HepG2 (cell line): ENCODE measurements around the gene KRT34. TPM values are rescaled to one million over a fixed set of nuclear protein-coding genes. Genes with fewer than 3 reads are reported as not detected.
A peak's percentile ranks its signal among the peaks of the same experiment; 100 is the strongest.

ENCODE experiments used
- AGO2 ChIP-seq: fragments of 200-400 bp; formaldehyde crosslinking; optimal IDR thresholded peaks from 2 replicates; pipeline ENCODE3; 2017; ENCODE audit warnings: mild to moderate bottlenecking, low read depth, low read length, moderate library complexity
- ATF3 ChIP-seq: sonication (generic); formaldehyde crosslinking; IDR thresholded peaks from 2 replicates; pipeline ENCODE4 v1.4.0; 2020; ENCODE audit warnings: missing genetic modification reagents
- CREM ChIP-seq, 2 experiments: sonication (generic) in 1 of 2; formaldehyde crosslinking in 1 of 2; IDR thresholded peaks; 2 replicates each; pipeline versions ENCODE4 v1.4.0 to v1.6.1; 2016 to 2020; ENCODE audit warnings: antibody characterized with exemption in 1 of 2, mild to moderate bottlenecking in 1 of 2, missing genetic modification reagents in 1 of 2
- FOXK2 ChIP-seq: fragments of 450-650 bp; IDR thresholded peaks from 2 replicates; pipeline ENCODE4 v1.6.1; 2016
- HNRNPL ChIP-seq: fragments of 200-400 bp; formaldehyde crosslinking; IDR thresholded peaks from 2 replicates; pipeline ENCODE4 v1.6.1; 2017; ENCODE audit warnings: mild to moderate bottlenecking, low read depth, low read length
- ISX ChIP-seq: sonication (generic); formaldehyde crosslinking; conservative IDR thresholded peaks from 2 replicates; pipeline ENCODE4 v1.5.0; 2020; ENCODE audit warnings: missing genetic modification reagents
- MAF1 ChIP-seq: sonication (generic); formaldehyde crosslinking; IDR thresholded peaks from 2 replicates; pipeline ENCODE4 v1.5.0; 2020; ENCODE audit warnings: missing genetic modification reagents, borderline replicate concordance
- SOX5 ChIP-seq: IDR thresholded peaks from 2 replicates; pipeline ENCODE4 v1.6.1; 2016; ENCODE audit warnings: borderline replicate concordance
- THAP9 ChIP-seq: sonication (generic); formaldehyde crosslinking; IDR thresholded peaks from 2 replicates; pipeline ENCODE4; 2020; ENCODE audit warnings: missing genetic modification reagents, mild to moderate bottlenecking, borderline replicate concordance
- YEATS4 ChIP-seq: sonication (generic); formaldehyde crosslinking; IDR thresholded peaks from 2 replicates; pipeline ENCODE4 v1.4.0; 2020; ENCODE audit warnings: missing genetic modification reagents, borderline replicate concordance
- ZFP36 ChIP-seq: fragments of 150-350 bp; IDR thresholded peaks from 2 replicates; pipeline ENCODE4 v1.6.1; 2018; ENCODE audit warnings: borderline replicate concordance, low read length, low read depth; ENCODE audit not compliant: partially characterized antibody
- ZIK1 ChIP-seq: sonication (generic); formaldehyde crosslinking; IDR thresholded peaks from 2 replicates; pipeline ENCODE4 v1.5.0; 2020; ENCODE audit warnings: mild to moderate bottlenecking, low read depth, missing genetic modification reagents, borderline replicate concordance
- ZNF143 ChIP-seq: sonication (generic); formaldehyde crosslinking; IDR thresholded peaks from 2 replicates; pipeline ENCODE4 v1.4.0; 2020; ENCODE audit warnings: missing genetic modification reagents
- ZNF263 ChIP-seq: sonication (generic); formaldehyde crosslinking; IDR thresholded peaks from 2 replicates; pipeline ENCODE4 v1.4.0; 2020; ENCODE audit warnings: missing genetic modification reagents
- ZNF292 ChIP-seq: sonication (generic); formaldehyde crosslinking; IDR thresholded peaks from 2 replicates; pipeline ENCODE4 v1.8.1; 2022; ENCODE audit warnings: mild to moderate bottlenecking, low read depth, missing genetic modification reagents, borderline replicate concordance
- ZNF598 ChIP-seq: sonication (generic); formaldehyde crosslinking; IDR thresholded peaks from 2 replicates; pipeline ENCODE4 v1.5.1; 2020; ENCODE audit warnings: mild to moderate bottlenecking, missing genetic modification reagents, borderline replicate concordance
- ZNF747 ChIP-seq: sonication (generic); formaldehyde crosslinking; IDR thresholded peaks from 2 replicates; pipeline ENCODE4 v1.8.1; 2023; ENCODE audit warnings: missing genetic modification reagents, mild to moderate bottlenecking, borderline replicate concordance
- ZNF768 ChIP-seq: sonication (generic); formaldehyde crosslinking; IDR thresholded peaks from 2 replicates; pipeline ENCODE4 v1.4.0; 2020; ENCODE audit warnings: missing genetic modification reagents
- ZNF775 ChIP-seq: sonication (generic); formaldehyde crosslinking; IDR thresholded peaks from 2 replicates; pipeline ENCODE4 v1.4.0; 2020; ENCODE audit warnings: missing genetic modification reagents, mild to moderate bottlenecking, moderate library complexity, borderline replicate concordance
- ZNF780A ChIP-seq: sonication (generic); formaldehyde crosslinking; IDR thresholded peaks from 2 replicates; pipeline ENCODE4 v1.8.0; 2022; ENCODE audit warnings: mild to moderate bottlenecking, missing genetic modification reagents, moderate library complexity
- polyA plus RNA-seq, 8 experiments: library from polyadenylated mRNA; depleted of rRNA in 3 of 8; stranded (reverse) in 7 of 8; unstranded in 1 of 8; fragments of >200 nt; fragmentation: Illumina TruSeq in 4 of 8; extraction: Trizol in 4 of 8; gene quantifications; 2 replicates each; pipeline versions ENCODE4 v1.2.1 to v1.2.3, GENCODE V29; 2011 to 2016; ENCODE audit warnings: low read depth in 4 of 8, missing spikeins in 1 of 8, mixed read lengths in 1 of 8; ENCODE audit not compliant: insufficient read depth in 1 of 8
- total RNA-seq, 5 experiments: library from RNA; depleted of rRNA; stranded (reverse); fragments of >200 nt; fragmentation: Illumina TruSeq; extraction: Trizol; gene quantifications; 2 replicates each; pipeline ENCODE4 v1.2.3, GENCODE V29; 2016; ENCODE audit warnings: low read depth in 1 of 5
- TF ChIP-seq, protein P1 (sequence below): sonication (generic); formaldehyde crosslinking; IDR thresholded peaks from 2 replicates; pipeline ENCODE4 v1.5.0; 2020; ENCODE audit warnings: mild to moderate bottlenecking, missing genetic modification reagents
- TF ChIP-seq, protein P2 (sequence below): sonication (generic); formaldehyde crosslinking; IDR thresholded peaks from 2 replicates; pipeline ENCODE4 v1.4.0; 2020; ENCODE audit warnings: missing genetic modification reagents
- TF ChIP-seq, protein P3 (sequence below): sonication (generic); formaldehyde crosslinking; IDR thresholded peaks from 2 replicates; pipeline ENCODE4 v1.5.0; 2020; ENCODE audit warnings: missing genetic modification reagents

The KRT34 gene
- total and polyA plus RNA-seq, 2 of the 13 experiments (the other 11 are each of a cell fraction or from before 2014, with no cell fraction given), result not detected

DNA sequence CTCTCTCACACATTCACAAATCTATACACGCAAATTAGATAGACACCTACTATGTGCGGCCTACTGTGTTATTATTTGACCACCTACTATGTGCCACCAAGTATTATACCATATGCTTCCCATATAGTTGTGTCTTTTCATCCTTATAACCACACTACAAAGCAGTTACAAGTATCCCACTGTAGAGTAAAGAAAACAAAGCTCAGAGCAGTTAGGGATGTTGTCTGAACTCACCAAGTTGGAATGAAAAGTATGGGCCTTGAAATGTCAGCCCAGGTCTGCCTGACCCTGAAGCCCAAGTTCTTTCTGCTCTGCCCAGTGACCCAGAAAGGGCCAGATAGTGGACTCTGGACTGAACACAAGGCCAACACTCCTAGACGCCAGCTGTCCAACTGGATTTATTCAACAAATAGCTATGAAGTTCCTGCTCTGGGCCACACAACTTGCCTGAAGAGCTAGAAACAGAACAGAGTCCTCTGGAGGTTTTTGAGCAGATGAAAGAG, 33.8 kb upstream of the KRT34 start (continued):
- TF ChIP-seq, protein P1, sequence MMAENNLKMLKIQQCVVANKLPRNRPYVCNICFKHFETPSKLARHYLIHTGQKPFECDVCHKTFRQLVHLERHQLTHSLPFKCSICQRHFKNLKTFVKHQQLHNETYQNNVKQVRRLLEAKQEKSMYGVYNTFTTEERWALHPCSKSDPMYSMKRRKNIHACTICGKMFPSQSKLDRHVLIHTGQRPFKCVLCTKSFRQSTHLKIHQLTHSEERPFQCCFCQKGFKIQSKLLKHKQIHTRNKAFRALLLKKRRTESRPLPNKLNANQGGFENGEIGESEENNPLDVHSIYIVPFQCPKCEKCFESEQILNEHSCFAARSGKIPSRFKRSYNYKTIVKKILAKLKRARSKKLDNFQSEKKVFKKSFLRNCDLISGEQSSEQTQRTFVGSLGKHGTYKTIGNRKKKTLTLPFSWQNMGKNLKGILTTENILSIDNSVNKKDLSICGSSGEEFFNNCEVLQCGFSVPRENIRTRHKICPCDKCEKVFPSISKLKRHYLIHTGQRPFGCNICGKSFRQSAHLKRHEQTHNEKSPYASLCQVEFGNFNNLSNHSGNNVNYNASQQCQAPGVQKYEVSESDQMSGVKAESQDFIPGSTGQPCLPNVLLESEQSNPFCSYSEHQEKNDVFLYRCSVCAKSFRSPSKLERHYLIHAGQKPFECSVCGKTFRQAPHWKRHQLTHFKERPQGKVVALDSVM (CRISPR knock-in tag), result no peak
- TF ChIP-seq SOX5 (CRISPR knock-in tag), result peak; percentile 63
- no peak for TF ChIP-seq ZNF263 (CRISPR knock-in tag)
- TF ChIP-seq, protein P2, sequence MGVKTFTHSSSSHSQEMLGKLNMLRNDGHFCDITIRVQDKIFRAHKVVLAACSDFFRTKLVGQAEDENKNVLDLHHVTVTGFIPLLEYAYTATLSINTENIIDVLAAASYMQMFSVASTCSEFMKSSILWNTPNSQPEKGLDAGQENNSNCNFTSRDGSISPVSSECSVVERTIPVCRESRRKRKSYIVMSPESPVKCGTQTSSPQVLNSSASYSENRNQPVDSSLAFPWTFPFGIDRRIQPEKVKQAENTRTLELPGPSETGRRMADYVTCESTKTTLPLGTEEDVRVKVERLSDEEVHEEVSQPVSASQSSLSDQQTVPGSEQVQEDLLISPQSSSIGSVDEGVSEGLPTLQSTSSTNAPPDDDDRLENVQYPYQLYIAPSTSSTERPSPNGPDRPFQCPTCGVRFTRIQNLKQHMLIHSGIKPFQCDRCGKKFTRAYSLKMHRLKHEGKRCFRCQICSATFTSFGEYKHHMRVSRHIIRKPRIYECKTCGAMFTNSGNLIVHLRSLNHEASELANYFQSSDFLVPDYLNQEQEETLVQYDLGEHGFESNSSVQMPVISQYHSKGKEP, result no peak
- TF ChIP-seq ZNF747 (CRISPR knock-in tag), result no peak
- TF ChIP-seq, protein P3, sequence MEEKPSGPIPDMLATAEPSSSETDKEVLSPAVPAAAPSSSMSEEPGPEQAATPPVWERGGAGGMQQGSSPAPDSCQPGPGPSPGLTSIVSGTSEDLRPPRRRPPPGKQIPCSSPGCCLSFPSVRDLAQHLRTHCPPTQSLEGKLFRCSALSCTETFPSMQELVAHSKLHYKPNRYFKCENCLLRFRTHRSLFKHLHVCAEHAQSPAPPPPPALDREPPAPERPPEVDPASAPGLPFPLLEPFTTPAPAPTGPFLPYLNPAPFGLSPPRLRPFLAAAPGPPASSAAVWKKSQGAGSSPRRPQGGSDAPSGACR, result 0 out of 2 replicates have a peak, but pooled peaks have one; percentile 80
- no peak for TF ChIP-seq ZNF775 (CRISPR knock-in tag)
- no peak for TF ChIP-seq AGO2
- no peak for TF ChIP-seq ZNF768 (CRISPR knock-in tag)
- TF ChIP-seq ZIK1 (CRISPR knock-in tag), result no peak
- TF ChIP-seq ZNF780A (CRISPR knock-in tag), result no peak
- TF ChIP-seq ZNF598 (CRISPR knock-in tag), result no peak
- TF ChIP-seq MAF1, result no peak
- no peak for TF ChIP-seq ISX (CRISPR knock-in tag)
- TF ChIP-seq CREM (IDR thresholded peaks at IDR 0.05), result peak; percentile 47
- TF ChIP-seq CREM (CRISPR knock-in tag; IDR thresholded peaks at IDR 0.05), result no peak
- no peak for TF ChIP-seq FOXK2
- TF ChIP-seq ZNF143, result no peak
- no peak for TF ChIP-seq ZFP36
- TF ChIP-seq HNRNPL, result no peak
- 0 out of 2 replicates have a peak, but pooled peaks have one; percentile 27 for TF ChIP-seq ZNF292 (CRISPR knock-in tag)
- TF ChIP-seq THAP9 (CRISPR knock-in tag), result no peak
- TF ChIP-seq YEATS4, result 0 out of 2 replicates have a peak, but pooled peaks have one; percentile 15
- TF ChIP-seq ATF3 (CRISPR knock-in tag), result peak; percentile 61; the same call in 1 of the 2 replicates
